IPS DF 6.9 (cell line): ENCODE measurements around the gene RICTOR.

ENCODE experiments used
- DNase-seq: peaks from one replicate; pipeline ENCODE4 v3.0.0-alpha.2; 2013; ENCODE audit warnings: low read depth, low spot score
- H3K27ac ChIP-seq: one replicate; pipeline ENCODE4 v1.5.1; 2013; ENCODE audit warnings: low read length, control low read depth
- H3K27me3 ChIP-seq: 2 replicates; pipeline ENCODE4 v1.6.1; 2013; ENCODE audit warnings: mild to moderate bottlenecking, low read length; ENCODE audit not compliant: control insufficient read depth, insufficient read depth
- H3K36me3 ChIP-seq: 2 replicates; pipeline ENCODE4 v1.6.1; 2013; ENCODE audit warnings: low read length; ENCODE audit not compliant: control insufficient read depth, insufficient read depth
- H3K4me1 ChIP-seq: 2 replicates; pipeline ENCODE4 v1.6.1; 2013; ENCODE audit warnings: low read length; ENCODE audit not compliant: control insufficient read depth, insufficient read depth
- H3K4me3 ChIP-seq: 2 replicates; pipeline ENCODE4 v1.5.1; 2013; ENCODE audit warnings: mild to moderate bottlenecking, low read length
- H3K9me3 ChIP-seq: 2 replicates; pipeline ENCODE4 v1.6.1; 2013; ENCODE audit warnings: low read length, inconsistent platforms; ENCODE audit not compliant: control insufficient read depth, insufficient read depth
- WGBS: extraction: QIAGEN DNeasy Blood & Tissue Kit; methylation state at CpG from one replicate; pipeline ENCODE4 v1.1.7; 2013; ENCODE audit warnings: mixed read lengths, missing lambda C conversion rate; ENCODE audit not compliant: insufficient read length, insufficient coverage; 5-methylcytosine and 5-hydroxymethylcytosine counted together

RICTOR gene

DNA sequence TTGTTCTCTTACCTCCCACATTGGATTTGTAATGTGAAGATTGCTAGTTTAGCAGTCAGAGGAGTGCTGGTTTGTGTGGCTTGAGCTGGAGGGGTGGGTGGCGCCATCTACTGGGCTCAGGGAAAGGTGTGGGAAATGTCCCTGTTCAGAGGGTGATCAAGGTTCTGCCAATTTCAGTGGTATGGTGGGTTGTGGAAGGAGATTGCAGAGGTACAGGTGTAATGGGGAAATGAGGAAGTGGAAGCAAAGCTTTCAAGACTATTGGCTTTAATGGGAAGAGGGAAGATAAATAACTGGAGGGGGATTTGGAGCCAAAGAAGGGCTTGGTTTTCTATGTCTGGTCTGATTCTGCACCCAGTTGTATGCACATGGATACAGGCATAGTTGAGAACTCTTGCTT lies 152.0 kb downstream of the RICTOR start:
- H3K27ac ChIP-seq = no peak overlapping the region
- WGBS = no CpG with 5 or more reads among the region's 1 CpG
- H3K9me3 ChIP-seq = no peaks in the 10 kb centered on the region
- peak; percentile 29 for DNase-seq
- H3K27me3 ChIP-seq = no peaks in the 10 kb centered on the region
- H3K36me3 ChIP-seq = no peaks in the 10 kb centered on the region
- H3K4me3 ChIP-seq = no peak overlapping the region
- H3K4me1 ChIP-seq = no peaks in the 10 kb centered on the region

DNA sequence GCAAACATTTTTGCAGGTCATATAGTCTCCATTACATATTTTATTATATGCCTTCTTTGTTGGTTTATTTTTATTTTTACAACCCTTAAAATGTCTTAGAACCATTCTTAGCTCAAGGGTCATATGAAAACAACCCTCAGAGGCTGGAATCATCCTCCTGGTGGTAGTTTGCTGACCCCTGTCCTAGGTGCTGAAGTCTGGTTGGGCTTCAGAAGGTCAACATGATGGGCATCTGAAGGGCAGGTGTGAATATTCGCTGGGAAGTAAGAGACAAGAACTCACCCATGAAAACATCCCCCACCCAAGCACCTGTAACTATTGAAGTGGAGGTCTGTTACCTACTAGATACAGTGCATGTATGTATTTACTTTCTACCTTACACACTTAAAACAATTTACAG lies 153.0 kb downstream of the RICTOR start:
- H3K4me1 ChIP-seq = no peaks in the 10 kb centered on the region
- no peak overlapping the region for H3K4me3 ChIP-seq
- no peaks in the 10 kb centered on the region for H3K27me3 ChIP-seq
- WGBS = no CpG with 5 or more reads among the region's 1 CpG
- no peaks in the 10 kb centered on the region for H3K9me3 ChIP-seq
- no peaks in the 10 kb centered on the region for H3K36me3 ChIP-seq
- no peak for DNase-seq
- no peak overlapping the region for H3K27ac ChIP-seq

DNA sequence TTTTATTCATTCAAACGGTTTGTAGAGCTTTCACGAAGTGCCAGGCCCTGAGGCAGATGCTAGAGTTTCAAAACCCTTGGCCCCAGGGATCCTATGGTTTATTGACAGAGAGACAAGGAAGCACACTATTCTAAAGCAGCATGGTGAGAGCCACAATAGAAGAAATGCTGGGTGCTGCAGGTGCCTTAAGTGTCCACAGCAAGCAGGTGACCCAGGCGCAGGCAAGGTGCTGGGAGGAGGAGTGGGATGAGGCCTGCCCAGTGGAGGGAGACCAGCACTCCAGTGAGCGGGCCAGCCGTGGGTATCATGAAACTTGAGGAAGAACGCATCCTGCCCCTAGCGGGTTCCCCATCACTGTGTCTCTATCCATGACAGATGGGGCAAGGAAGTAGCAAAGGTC lies 157.4 kb downstream of the RICTOR start:
- H3K9me3 ChIP-seq = no peaks in the 10 kb centered on the region
- no peaks in the 10 kb centered on the region for H3K4me1 ChIP-seq
- H3K27ac ChIP-seq = no peak overlapping the region
- DNase-seq = no peak
- H3K27me3 ChIP-seq = no peaks in the 10 kb centered on the region
- WGBS = no CpG with 5 or more reads among the region's 7 CpGs
- no peaks in the 10 kb centered on the region for H3K36me3 ChIP-seq
- no peak overlapping the region for H3K4me3 ChIP-seq

DNA sequence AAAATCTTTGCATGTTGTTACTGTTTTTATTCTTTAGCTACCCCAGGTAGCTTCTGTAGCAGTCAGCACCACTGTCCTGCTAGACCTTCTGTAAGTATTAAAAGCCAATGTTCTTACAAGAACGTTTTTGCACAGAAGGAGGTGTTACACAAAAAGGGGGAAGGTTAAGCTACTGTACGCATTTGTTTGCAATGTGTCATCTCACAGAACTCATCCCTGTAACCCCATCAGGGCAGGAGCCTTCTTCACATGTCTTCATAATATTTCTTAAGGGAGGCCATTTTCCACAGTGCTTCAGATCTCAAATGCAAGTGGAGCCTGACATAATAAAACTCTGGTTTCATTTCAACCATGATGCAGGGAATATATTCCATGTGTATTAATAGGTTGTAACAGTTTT lies 160.5 kb downstream of the RICTOR start:
- Histone ChIP-seq H3K4me1 (no peaks in the 10 kb centered on the region), H3K27ac (no peak overlapping the region), H3K4me3 (no peak overlapping the region), H3K9me3 (no peaks in the 10 kb centered on the region), H3K27me3 (no peaks in the 10 kb centered on the region), H3K36me3 (no peaks in the 10 kb centered on the region)
- no peak for DNase-seq
- WGBS = no CpG with 5 or more reads among the region's 2 CpGs

DNA sequence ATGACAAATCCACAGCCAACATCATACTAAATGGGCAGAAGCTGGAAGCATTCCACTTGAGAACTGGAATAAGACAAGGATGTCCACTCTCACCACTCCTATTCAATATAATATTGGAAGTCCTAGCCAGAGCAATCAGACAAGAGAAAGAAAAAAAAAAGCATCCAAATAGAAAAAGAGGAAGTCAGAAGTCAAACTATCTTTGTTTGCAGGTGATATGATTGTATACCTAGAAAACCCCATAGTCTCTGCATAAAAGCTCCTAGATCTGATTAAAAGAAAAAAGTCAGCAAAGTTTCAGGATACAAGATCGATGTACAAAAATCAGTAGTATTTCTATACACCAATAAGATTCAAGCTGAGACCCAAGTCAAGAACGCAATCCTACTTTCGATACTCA lies 162.3 kb downstream of the RICTOR start:
- no peak overlapping the region for H3K4me3 ChIP-seq
- no CpG with 5 or more reads among the region's 3 CpGs for WGBS
- no peaks in the 10 kb centered on the region for H3K36me3 ChIP-seq
- H3K27me3 ChIP-seq = no peaks in the 10 kb centered on the region
- H3K4me1 ChIP-seq = no peaks in the 10 kb centered on the region
- no peaks in the 10 kb centered on the region for H3K9me3 ChIP-seq
- no peak for DNase-seq
- H3K27ac ChIP-seq = no peak overlapping the region

DNA sequence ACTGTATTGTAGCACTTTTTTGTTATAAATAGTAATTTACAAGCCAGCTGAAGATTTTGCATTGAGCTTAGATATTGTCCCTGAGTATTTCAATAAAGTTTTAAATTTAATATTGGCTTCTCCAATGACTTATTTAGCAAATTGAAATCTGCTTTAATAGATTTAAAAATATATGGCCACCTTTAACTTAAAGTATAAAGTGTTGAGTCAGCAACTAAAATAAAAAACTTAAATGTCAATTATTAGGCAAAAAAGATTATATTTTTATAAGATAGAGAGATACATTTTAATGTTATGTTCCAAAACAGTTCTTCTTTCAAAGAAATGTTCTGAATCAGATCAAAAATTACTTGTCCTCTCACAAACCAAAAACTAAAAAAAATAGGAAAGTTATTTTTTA lies 167.7 kb downstream of the RICTOR start:
- DNase-seq = no peak
- no peak overlapping the region for H3K27ac ChIP-seq
- H3K9me3 ChIP-seq = no peaks in the 10 kb centered on the region
- no peaks in the 10 kb centered on the region for H3K4me1 ChIP-seq
- H3K27me3 ChIP-seq = no peaks in the 10 kb centered on the region
- no peak overlapping the region for H3K4me3 ChIP-seq
- H3K36me3 ChIP-seq = no peaks in the 10 kb centered on the region

DNA sequence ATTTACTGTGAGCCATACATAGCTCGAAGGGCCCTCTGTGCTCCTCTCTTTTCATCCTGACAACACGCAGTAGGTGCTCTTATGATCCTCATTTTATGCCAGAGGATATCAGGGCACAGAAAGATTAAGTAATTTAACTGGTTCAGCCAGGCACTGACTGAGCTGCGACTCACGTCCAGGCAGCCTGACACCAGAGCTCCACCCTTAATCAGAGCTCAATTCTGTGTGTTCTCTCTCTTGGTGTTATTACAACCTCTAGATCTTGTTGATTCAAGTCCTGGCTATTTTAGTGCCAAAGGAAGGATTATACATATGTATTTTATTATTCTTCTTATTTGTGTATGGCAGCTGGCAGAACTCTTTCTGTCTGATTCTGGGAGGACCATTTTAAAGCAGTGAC lies 168.7 kb downstream of the RICTOR start:
- Histone ChIP-seq H3K4me3 (no peak overlapping the region), H3K9me3 (no peaks in the 10 kb centered on the region), H3K27me3 (no peaks in the 10 kb centered on the region), H3K4me1 (no peaks in the 10 kb centered on the region), H3K27ac (no peak overlapping the region), H3K36me3 (no peaks in the 10 kb centered on the region)
- WGBS = no CpG with 5 or more reads among the region's 4 CpGs
- DNase-seq = no peak

DNA sequence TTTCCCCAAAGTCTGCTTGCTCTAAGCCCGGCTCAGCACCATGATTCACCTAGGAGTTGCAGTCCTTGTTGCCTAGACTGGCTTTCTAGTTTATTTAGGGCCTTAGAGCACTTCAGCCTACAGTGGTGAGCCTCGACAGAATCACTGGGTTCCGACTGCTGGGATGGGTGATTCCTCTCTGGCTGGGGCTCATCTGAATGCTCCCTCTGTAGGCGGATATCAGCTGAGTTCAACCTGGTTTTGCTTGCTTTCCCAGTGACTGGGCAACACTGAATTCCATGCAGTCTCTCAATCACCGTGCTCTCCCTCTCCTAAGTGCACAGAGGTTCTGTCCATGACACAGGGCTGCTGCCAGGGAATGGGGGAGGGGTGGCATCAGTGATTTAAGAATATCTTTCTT lies 174.3 kb downstream of the RICTOR start:
- no peak for DNase-seq
- no peaks in the 10 kb centered on the region for H3K36me3 ChIP-seq
- no peak overlapping the region for H3K4me3 ChIP-seq
- WGBS = no CpG with 5 or more reads among the region's 5 CpGs
- H3K4me1 ChIP-seq = no peaks in the 10 kb centered on the region
- H3K27ac ChIP-seq = no peak overlapping the region
- H3K27me3 ChIP-seq = no peaks in the 10 kb centered on the region
- no peaks in the 10 kb centered on the region for H3K9me3 ChIP-seq

DNA sequence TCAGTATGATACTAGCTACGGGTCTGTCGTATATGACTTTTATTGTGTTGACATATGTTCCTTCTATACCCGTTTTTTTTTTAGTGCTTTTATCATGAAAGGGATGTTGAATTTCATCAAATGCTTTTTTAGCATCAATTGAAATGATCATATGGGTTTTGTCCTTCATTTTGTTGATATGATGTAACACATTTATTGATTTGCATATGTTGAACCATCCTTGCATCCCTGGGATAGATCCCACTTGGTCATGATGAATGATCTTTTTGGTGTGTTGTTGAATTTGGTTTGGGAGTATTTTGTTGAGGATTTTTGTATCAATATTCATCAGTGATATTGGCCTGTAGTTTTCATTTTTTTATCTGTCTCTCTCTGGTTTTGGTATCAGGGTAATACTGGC lies 177.4 kb downstream of the RICTOR start:
- WGBS = no CpG with 5 or more reads among the region's 3 CpGs
- no peak for DNase-seq
- H3K4me3 ChIP-seq = no peak overlapping the region

DNA sequence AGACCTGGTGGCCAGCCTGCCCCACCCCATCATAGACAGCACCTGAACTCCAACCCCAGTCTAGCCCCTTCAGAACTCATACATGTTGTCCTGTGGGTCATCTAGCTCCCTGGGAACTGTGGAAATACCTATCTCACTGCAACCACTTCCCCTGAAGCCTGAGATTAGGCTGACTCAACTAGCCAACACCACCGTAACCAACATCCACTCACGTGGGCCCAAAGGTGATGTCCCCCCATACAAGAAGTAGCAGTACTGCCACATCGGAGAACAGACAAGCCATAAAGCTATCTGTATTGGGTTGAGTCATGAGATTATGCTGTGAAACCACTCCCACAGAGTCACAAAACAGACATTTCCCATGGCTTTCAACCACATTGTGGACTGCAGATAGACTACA lies 181.8 kb downstream of the RICTOR start:
- no CpG with 5 or more reads among the region's 3 CpGs for WGBS
- no peaks in the 10 kb centered on the region for H3K4me1 ChIP-seq
- H3K27me3 ChIP-seq = no peaks in the 10 kb centered on the region
- no peaks in the 10 kb centered on the region for H3K36me3 ChIP-seq
- H3K4me3 ChIP-seq = no peak overlapping the region
- DNase-seq = no peak
- H3K27ac ChIP-seq = no peak overlapping the region
- no peaks in the 10 kb centered on the region for H3K9me3 ChIP-seq

More for the DNA sequence above, 177.4 kb downstream of the RICTOR start:
- Histone ChIP-seq H3K9me3 (no peaks in the 10 kb centered on the region), H3K27me3 (no peaks in the 10 kb centered on the region), H3K27ac (no peak overlapping the region), H3K36me3 (no peaks in the 10 kb centered on the region), H3K4me1 (no peaks in the 10 kb centered on the region)

DNA sequence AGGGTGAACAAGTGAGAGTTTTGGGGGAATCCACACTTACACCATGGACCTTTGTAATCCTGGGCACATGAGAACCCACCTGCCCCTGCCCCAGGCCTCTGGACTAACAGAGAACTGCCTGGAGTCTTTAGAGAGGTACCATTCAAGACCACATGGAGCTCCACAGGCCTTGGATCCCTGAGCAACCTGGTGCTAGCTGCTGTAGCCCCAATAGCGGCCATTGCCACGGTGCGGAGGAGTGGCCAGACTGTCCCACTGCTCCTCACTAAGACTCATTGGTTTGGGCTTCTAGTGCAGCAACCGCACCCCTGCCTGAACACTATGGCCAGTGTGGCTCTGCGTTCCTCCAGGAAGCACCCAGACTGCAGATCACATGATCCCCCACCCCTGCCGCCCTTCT lies 182.6 kb downstream of the RICTOR start:
- Histone ChIP-seq H3K27ac (no peak overlapping the region), H3K9me3 (no peaks in the 10 kb centered on the region), H3K4me3 (no peak overlapping the region), H3K4me1 (no peaks in the 10 kb centered on the region), H3K36me3 (no peaks in the 10 kb centered on the region), H3K27me3 (no peaks in the 10 kb centered on the region)
- WGBS = no CpG with 5 or more reads among the region's 6 CpGs
- no peak for DNase-seq
